T1000 (cell line): ENCODE measurements around the gene CFAP99.
A peak's percentile ranks its signal among the peaks of the same experiment; 100 is the strongest.
"Not testable (repeated sequence)": the region's sequence is repeated elsewhere in the genome, so short reads cannot be mapped to it uniquely, and the experiment has no call there.

Experiments
- DNase-seq: peaks from one replicate; lab custom pipeline; 2025; ENCODE audit warnings: mixed read lengths; lab: John Stamatoyannopoulos, UW

The CFAP99 gene

GRCh38 chr4:2446656-2447564, 28.2 kb downstream of the CFAP99 start:
- DNase-seq, result no peak

- DNase-seq, result no peak
Observed at GRCh38 chr4:2448589-2448988, 29.8 kb downstream of the CFAP99 start.

GRCh38 chr4:2449051-2449450, 30.3 kb downstream of the CFAP99 start:
- DNase-seq, result no peak

GRCh38 chr4:2449511-2450392, 31.0 kb downstream of the CFAP99 start:
- DNase-seq, result no peak

- DNase-seq, result no peak
Observed at GRCh38 chr4:2450394-2451035, 31.8 kb downstream of the CFAP99 start.

- no peak for DNase-seq
Observed at GRCh38 chr4:2451036-2451520, 32.3 kb downstream of the CFAP99 start.

- DNase-seq, result no peak
Observed at GRCh38 chr4:2451821-2452785, 33.3 kb downstream of the CFAP99 start.

GRCh38 chr4:2457481-2458295, 38.9 kb downstream of the CFAP99 start:
- no peak for DNase-seq

GRCh38 chr4:2458546-2459491, 40.1 kb downstream of the CFAP99 start:
- no peak for DNase-seq

- DNase-seq, result no peak
Observed at GRCh38 chr4:2459589-2460349, 41.0 kb downstream of the CFAP99 start.

GRCh38 chr4:2461246-2461960, 42.6 kb downstream of the CFAP99 start:
- no peak for DNase-seq

GRCh38 chr4:2462218-2462991, 43.6 kb downstream of the CFAP99 start:
- peak; percentile 50 for DNase-seq

- no peak for DNase-seq
Observed at GRCh38 chr4:2462992-2463762, 44.4 kb downstream of the CFAP99 start.

GRCh38 chr4:2465032-2465431, 46.3 kb downstream of the CFAP99 start:
- DNase-seq, result no peak

GRCh38 chr4:2465544-2465943, 46.8 kb downstream of the CFAP99 start:
- DNase-seq, result not testable (repeated sequence)
